ENCODE results near the gene ECPAS. TPM values are rescaled to one million over a fixed set of nuclear protein-coding genes. Genes with fewer than 3 reads are reported as not detected.

The ECPAS gene
- polyA plus RNA-seq, 1 experiment, result 54.3 TPM

DNA sequence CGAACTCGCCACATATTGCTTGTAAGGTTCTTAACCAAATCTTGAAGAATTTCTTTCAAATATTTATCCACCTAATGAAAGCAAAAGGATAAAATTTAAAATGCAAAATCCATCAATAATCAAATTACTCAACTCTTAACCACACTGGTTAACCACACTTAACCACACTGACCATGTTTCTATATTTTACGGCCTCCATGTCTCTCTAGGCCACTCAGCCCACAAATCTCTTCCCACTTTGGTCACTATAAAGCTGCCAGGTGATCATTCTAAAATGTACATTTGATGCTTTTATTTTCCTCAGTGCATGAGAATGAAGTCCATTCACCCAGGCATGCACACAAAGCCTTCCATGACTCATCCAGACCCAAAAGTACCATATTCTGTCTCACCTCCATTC lies 97.8 kb downstream of the ECPAS start:
- Histone ChIP-seq H3K36me3 (ENCODE audit: control insufficient read depth, insufficient read depth, low read length) (peaks cover 22% of the 10 kb centered on the region), H3K4me3 (ENCODE audit: low read depth, low read length) (no peak overlapping the region), H3K27me3 (ENCODE audit: control insufficient read depth, insufficient read depth, low read length) (no peaks in the 10 kb centered on the region)
- DNase-seq (ENCODE audit: low read depth), result no peak
- TF ChIP-seq, protein P1, sequence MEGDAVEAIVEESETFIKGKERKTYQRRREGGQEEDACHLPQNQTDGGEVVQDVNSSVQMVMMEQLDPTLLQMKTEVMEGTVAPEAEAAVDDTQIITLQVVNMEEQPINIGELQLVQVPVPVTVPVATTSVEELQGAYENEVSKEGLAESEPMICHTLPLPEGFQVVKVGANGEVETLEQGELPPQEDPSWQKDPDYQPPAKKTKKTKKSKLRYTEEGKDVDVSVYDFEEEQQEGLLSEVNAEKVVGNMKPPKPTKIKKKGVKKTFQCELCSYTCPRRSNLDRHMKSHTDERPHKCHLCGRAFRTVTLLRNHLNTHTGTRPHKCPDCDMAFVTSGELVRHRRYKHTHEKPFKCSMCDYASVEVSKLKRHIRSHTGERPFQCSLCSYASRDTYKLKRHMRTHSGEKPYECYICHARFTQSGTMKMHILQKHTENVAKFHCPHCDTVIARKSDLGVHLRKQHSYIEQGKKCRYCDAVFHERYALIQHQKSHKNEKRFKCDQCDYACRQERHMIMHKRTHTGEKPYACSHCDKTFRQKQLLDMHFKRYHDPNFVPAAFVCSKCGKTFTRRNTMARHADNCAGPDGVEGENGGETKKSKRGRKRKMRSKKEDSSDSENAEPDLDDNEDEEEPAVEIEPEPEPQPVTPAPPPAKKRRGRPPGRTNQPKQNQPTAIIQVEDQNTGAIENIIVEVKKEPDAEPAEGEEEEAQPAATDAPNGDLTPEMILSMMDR (IDR thresholded peaks at IDR 0.05; ENCODE audit: insufficient read depth, low read depth, low read length), result no peak
- ChIA-PET CTCF (no interaction called here), POLR2A (no interaction called here)

DNA sequence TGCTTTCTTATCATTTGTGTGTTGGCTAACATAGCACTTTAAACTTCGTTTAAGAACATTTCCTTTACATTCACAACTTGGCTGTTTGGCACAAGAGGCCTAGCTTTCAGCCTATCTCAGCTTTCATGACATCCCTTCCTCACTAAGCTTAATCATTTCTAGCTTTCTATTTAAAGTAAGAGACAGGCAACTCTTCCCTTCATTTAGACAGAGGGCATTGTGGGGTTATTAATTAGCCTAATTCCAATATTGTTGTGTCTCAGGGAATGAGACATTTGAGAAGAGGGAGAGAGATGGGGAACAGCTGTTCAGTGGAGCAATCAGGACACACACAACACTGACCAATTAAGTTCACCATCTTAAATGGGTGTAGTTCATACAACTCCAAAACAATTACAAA lies 103.2 kb downstream of the ECPAS start:
- Histone ChIP-seq H3K4me3 (ENCODE audit: low read depth, low read length) (no peak overlapping the region), H3K27me3 (ENCODE audit: control insufficient read depth, insufficient read depth, low read length) (no peaks in the 10 kb centered on the region), H3K36me3 (ENCODE audit: control insufficient read depth, insufficient read depth, low read length) (peaks cover 12% of the 10 kb centered on the region)
- TF ChIP-seq, protein P1 (IDR thresholded peaks at IDR 0.05; ENCODE audit: insufficient read depth, low read depth, low read length), result no peak
- ChIA-PET CTCF (interaction anchor here (1.2 kb wide), 1 partner anchor 9 kb away, joined by 5 read pairs; no protein-coding TSS in a partner anchor), POLR2A (no interaction called here)
- DNase-seq (ENCODE audit: low read depth), result no peak

DNA sequence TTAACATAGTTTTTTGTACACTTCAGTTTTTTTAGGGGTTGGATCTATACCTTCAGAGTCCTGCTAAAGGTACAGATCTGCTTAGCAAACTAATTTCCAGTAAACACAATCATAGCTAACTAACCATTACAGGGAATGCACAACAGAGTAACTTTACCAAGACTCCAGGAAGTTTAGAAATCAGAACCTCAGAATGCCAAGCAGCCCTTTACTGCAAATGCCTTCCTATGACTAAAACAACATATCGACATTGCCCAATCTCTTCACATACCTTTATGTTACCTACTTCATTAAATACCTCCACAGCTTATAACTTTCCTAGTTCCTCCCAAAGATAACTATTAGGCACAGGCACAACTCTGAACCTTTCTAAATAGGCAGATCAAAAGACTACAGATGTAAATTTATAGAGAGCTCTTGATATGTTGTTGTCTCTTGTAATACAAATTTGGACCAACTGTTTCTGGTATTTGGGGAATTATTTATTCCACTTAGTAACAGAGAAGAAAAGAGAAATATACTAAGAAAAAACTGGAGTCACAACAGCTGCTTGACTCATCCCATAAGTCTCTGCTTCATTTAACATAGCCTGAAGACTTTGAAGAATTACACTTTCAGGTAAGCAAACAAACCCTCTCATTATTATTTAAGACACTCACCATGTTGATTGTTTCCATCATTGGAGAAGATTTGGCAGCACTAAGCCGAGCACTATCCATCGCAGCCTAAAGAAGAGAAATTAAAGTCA lies 108.2 kb downstream of the ECPAS start:
- ChIA-PET POLR2A (interaction anchor here (0.6 kb wide), 1 partner anchor 349 kb away, joined by 5 read pairs; no protein-coding TSS in a partner anchor), CTCF (interaction anchor here (0.9 kb wide), 1 partner anchor 1005 kb away, joined by 3 read pairs; no protein-coding TSS in a partner anchor)
- Histone ChIP-seq H3K36me3 (ENCODE audit: control insufficient read depth, insufficient read depth, low read length) (peaks cover 15% of the 10 kb centered on the region), H3K4me3 (ENCODE audit: low read depth, low read length) (no peak overlapping the region), H3K27me3 (ENCODE audit: control insufficient read depth, insufficient read depth, low read length) (no peaks in the 10 kb centered on the region)
- no peak for DNase-seq (ENCODE audit: low read depth)
- TF ChIP-seq, protein P1 (IDR thresholded peaks at IDR 0.05; ENCODE audit: insufficient read depth, low read depth, low read length), result no peak

DNA sequence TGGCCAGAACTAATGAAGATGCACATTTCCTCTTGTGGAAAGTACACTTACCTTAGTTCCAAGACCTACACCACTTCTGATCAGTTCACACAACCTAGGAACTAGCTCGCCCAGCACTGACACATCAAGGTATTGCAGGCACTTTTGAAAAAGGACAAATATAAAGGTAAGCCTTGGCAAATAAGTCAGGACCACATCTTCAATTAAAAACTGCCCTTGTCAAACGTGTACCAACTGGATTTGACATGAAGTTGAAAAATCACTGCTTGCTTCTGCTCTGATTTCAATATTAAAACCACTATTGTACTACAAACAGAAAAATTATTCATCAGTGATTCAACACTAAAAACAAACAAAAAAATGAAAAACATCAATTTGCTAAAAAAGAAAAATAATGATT lies 109.1 kb downstream of the ECPAS start:
- DNase-seq (ENCODE audit: low read depth), result no peak
- no peak overlapping the region for H3K4me3 ChIP-seq (ENCODE audit: low read depth, low read length)
- H3K36me3 ChIP-seq (ENCODE audit: control insufficient read depth, insufficient read depth, low read length), result peaks cover 15% of the 10 kb centered on the region
- no peaks in the 10 kb centered on the region for H3K27me3 ChIP-seq (ENCODE audit: control insufficient read depth, insufficient read depth, low read length)
- CTCF ChIA-PET, result no interaction called here
- TF ChIP-seq, protein P1 (IDR thresholded peaks at IDR 0.05; ENCODE audit: insufficient read depth, low read depth, low read length), result no peak
- POLR2A ChIA-PET, result no interaction called here

DNA sequence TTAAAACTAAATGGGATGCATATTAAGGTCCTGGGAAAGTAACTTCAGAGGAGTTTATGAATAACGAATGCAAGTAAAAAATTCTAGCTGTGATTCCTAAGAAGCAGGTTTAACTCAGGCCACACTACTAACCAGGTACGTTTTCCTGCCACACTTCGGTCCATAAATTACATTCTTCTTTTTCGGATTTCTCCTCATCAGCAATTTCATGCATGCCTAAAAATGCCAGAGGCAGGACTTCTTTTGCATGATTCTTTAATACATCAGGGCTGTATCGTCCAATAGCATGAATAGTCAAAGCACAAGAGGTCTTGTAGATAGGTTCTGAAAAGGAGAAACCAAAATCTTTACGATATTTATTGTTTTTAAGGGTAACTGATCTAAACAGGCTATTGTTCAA lies 111.9 kb downstream of the ECPAS start:
- no peak overlapping the region for H3K4me3 ChIP-seq (ENCODE audit: low read depth, low read length)
- H3K36me3 ChIP-seq (ENCODE audit: control insufficient read depth, insufficient read depth, low read length), result peaks cover 19% of the 10 kb centered on the region
- POLR2A ChIA-PET, result no interaction called here
- TF ChIP-seq, protein P1 (IDR thresholded peaks at IDR 0.05; ENCODE audit: insufficient read depth, low read depth, low read length), result no peak
- H3K27me3 ChIP-seq (ENCODE audit: control insufficient read depth, insufficient read depth, low read length), result no peaks in the 10 kb centered on the region
- CTCF ChIA-PET, result interaction anchor here (1.3 kb wide), 1 partner anchor 9 kb away, joined by 5 read pairs; no protein-coding TSS in a partner anchor
- no peak for DNase-seq (ENCODE audit: low read depth)
